ENCODE results near the gene INSYN1.
"Not testable (repeated sequence)": the region's sequence is repeated elsewhere in the genome, so short reads cannot be mapped to it uniquely, and the experiment has no call there.

INSYN1 gene

DNA sequence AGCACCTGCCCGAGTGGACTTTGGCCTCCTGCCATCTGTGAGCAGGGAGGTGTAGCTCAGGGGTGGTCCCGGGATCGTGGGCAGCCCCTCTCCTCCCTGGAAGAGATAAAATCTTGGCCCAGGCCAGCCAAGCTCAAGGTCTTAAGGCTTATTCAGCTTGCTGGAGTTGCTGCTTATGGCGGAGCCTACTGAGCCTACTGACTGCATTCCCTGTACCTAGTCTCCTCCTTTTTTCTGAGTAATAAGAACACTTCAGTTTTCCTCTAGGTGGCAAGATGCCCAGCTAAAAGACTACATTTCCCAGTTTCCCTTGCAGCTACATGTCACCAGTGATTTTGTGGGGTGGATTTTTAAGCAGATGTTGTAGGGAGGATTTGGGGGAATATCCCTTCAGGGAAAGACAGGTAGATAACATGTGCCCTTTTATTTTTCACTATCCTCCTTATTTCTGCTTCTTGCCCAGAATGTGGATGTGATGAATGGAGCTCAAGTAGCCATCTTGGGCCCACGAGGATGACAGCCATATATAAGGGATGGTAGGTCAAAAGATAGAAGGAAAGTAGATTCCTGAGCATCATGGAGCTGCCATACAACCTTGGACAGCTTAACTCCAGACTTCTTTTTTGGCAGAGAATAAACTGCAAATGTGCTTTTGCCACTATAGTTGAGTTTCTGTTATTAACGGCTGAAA is 41.4 kb upstream of the INSYN1 start:
- TF ChIP-seq, protein P1, sequence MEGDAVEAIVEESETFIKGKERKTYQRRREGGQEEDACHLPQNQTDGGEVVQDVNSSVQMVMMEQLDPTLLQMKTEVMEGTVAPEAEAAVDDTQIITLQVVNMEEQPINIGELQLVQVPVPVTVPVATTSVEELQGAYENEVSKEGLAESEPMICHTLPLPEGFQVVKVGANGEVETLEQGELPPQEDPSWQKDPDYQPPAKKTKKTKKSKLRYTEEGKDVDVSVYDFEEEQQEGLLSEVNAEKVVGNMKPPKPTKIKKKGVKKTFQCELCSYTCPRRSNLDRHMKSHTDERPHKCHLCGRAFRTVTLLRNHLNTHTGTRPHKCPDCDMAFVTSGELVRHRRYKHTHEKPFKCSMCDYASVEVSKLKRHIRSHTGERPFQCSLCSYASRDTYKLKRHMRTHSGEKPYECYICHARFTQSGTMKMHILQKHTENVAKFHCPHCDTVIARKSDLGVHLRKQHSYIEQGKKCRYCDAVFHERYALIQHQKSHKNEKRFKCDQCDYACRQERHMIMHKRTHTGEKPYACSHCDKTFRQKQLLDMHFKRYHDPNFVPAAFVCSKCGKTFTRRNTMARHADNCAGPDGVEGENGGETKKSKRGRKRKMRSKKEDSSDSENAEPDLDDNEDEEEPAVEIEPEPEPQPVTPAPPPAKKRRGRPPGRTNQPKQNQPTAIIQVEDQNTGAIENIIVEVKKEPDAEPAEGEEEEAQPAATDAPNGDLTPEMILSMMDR (IDR thresholded peaks at IDR 0.05; ENCODE audit: low read depth, low read length) = no peak
- H3K4me3 ChIP-seq (replicated peaks in 1 of 2; ENCODE audit: low read depth in 2 of 2, low read length in 2 of 2) = no peak overlapping the region
- peak; percentile 31 to 59 for DNase-seq (ENCODE audit: low read depth in 2 of 2)

DNA sequence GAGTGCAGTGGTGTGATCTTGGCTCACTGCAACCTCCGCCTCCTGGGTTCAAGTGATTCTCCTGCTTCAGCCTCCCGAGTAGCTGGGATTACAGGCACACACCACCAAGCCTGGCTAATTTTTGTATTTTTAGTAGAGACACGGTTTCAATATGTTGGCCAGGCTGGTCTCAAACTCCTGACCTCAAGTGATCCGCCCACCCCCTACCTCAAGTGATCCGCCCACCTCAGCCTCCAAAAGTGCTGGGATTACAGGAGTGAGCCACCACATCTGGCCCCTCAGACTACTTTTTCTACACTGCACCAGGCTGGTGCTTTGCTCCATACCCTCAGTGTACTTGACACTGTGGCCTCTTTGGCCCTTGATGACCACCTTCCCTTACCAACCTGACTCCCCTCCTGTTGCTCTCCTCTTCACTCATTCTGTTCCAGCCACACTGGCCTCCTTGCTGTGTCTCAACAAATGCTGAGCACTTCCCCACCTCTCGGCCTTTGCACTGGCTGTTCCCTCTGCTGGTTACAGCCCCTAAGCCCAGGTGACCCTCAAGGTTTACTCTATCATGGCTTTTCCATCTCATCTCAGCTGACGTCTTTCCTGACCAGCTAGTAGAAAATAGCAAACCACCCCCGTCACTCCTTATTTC is 39.9 kb upstream of the INSYN1 start:
- H3K4me3 ChIP-seq (replicated peaks in 1 of 2; ENCODE audit: low read depth in 2 of 2, low read length in 2 of 2); DNase-seq (ENCODE audit: low read depth in 2 of 2): not testable (repeated sequence)

DNA sequence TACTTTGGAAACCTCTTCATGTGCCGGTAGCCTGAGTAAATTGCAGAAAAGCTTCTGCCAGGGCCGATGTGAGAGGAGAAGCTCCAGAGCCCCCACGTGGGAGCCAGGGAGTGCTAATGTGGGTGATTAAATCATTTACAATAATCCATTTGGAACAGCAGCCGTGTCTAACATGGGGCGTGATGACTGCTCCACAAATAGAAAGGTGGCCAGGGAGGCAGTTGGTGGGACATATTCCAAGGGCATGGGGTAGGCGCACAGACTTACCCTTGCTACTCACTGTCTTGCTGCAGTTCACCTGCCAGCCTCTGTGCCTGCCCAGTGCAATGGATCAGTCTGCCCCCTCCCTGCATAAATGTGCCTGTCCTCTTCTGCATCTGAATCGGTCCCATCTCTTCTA is 39.3 kb upstream of the INSYN1 start:
- no peak for DNase-seq (ENCODE audit: low read depth in 2 of 2)
- H3K4me3 ChIP-seq (replicated peaks in 1 of 2; ENCODE audit: low read depth in 2 of 2, low read length in 2 of 2) = no peak overlapping the region
- TF ChIP-seq, protein P1 (IDR thresholded peaks at IDR 0.05; ENCODE audit: low read depth, low read length) = no peak

DNA sequence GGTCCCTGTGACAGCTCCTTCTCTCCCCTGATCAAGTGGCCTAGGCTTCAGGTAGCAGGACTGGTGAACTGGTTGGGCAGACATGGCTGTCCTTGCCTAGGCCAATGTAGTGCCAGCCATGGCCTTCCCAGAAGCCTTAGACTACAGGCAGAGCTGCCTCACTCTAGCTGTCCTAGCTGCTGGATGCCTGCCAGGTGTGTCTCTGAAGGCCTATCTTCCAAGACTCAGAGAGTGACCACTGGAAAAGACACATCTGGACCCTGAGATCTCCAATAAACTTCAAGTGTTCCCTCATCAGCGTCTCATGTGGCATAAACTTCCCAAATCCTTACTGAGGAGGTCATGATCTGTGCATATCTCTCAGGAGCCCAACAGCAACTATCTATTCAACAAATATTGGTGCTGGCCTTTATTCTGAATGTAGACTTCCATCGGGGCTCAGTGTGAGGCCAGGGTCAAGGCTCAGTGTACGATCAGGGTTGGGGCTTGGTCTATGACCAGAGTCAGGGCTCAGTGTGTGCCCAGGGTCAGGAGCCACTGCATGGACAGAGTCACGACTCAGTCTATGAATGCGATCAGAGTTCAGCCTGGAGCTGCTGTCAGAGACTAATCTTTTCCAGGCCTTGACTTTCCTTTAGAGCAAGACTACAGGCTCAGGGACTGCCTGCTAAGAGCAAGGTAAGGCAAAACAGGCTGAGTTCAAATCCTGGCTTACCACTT is 36.5 kb upstream of the INSYN1 start:
- H3K4me3 ChIP-seq (replicated peaks in 1 of 2; ENCODE audit: low read depth in 2 of 2, low read length in 2 of 2) = no peak overlapping the region
- DNase-seq (ENCODE audit: low read depth in 2 of 2) = no peak
- TF ChIP-seq, protein P1 (IDR thresholded peaks at IDR 0.05; ENCODE audit: low read depth, low read length) = no peak

DNA sequence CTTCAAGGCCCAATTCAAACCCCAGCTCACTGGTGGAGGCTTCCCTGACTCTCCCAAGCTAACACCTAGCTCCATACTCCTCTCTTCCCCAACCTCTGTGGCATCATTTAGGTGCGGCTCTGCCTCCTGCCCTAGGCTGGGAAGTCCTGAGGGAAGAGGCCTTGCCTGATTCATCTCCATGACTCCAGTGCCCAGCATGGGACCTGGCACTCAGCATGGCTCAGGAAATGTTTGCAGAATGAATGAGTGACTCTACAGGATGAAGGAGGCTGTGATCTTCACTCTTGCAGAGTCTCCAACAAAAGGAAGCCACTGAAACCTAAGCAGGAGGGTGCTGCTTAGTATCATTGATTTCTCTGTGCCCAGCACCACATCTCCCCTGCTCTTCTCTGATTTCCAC is 34.5 kb upstream of the INSYN1 start:
- TF ChIP-seq, protein P1 (IDR thresholded peaks at IDR 0.05; ENCODE audit: low read depth, low read length) = no peak
- H3K4me3 ChIP-seq (replicated peaks in 1 of 2; ENCODE audit: low read depth in 2 of 2, low read length in 2 of 2) = no peak overlapping the region
- DNase-seq (ENCODE audit: low read depth in 2 of 2) = no peak

DNA sequence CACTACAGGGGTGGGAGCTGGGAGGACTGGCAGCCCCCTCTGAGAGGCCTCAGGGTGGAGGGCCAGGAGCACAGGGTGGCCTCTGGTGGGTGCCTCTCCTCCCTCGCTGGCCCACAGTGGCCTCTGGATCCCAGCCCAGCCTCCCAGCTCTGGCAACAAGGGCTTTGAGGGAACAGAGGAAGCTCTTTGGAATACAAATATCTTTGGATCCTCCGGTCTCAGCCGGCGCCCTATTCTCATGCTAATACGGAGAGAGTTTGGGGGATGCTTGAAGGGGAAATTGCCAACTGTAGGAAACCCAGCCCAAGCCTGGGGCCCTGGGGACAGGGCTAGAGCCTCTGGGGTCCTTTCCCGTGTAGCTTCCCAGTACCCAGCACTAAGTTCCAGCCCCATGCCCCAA is 33.4 kb upstream of the INSYN1 start:
- DNase-seq (ENCODE audit: low read depth in 2 of 2) = no peak
- TF ChIP-seq, protein P1 (IDR thresholded peaks at IDR 0.05; ENCODE audit: low read depth, low read length) = no peak
- no peak overlapping the region for H3K4me3 ChIP-seq (replicated peaks in 1 of 2; ENCODE audit: low read depth in 2 of 2, low read length in 2 of 2)

DNA sequence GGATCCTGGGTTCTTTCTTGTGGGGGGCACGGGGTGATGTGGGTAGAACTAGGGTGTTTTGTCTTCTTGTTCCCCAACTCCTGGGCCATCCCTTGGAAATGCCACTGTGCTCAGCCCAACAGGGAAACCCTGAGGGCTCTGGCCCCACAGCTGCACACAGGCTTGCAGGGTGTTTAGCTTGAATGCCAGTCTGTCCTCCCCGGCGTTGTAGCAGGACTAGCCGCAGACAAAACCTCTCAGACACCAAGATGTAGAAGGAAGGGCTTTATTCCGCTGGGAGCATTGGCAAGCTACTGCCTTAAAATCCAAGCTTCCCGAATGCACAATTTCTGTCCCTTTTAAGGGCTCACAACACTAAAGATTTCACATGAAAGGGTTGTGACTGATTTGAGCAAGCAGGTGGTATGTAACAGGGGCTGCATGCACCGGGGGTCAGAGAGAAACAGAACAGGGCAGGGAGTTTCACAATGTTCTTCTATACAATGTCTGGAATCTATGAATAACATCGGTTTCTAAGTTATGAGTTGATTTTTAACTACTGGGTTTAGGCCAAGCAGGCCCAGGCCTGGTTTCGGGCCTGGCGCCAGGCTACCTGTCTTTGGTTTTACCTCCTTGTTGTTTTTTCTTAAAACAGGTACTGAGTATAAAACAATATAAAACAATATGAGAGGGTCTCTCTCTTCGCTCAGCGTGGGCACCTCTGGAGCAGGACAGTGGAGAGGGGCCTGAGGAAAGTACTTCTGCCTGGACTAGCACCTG is 32.3 kb upstream of the INSYN1 start:
- DNase-seq (ENCODE audit: low read depth in 2 of 2); H3K4me3 ChIP-seq (replicated peaks in 1 of 2; ENCODE audit: low read depth in 2 of 2, low read length in 2 of 2): not testable (repeated sequence)

Measured in cardiac fibroblast (primary cell).